Occipital lobe (tissue), 2 donors: ENCODE data around the gene UBASH3B. TPM values are rescaled to one million over a fixed set of nuclear protein-coding genes. Genes with fewer than 3 reads are reported as not detected.
"Not testable (repeated sequence)": the region's sequence is repeated elsewhere in the genome, so short reads cannot be mapped to it uniquely, and the experiment has no call there.

Source experiments
- DNase-seq: peaks from one replicate; lab custom pipeline; 2025; lab: John Stamatoyannopoulos, UW
- total RNA-seq: library from RNA; depleted of rRNA; stranded (reverse); fragments of >200 nt; gene quantifications from one replicate; pipeline ENCODE4 v1.2.3, GENCODE V29; 2014

Gene UBASH3B, protein sequence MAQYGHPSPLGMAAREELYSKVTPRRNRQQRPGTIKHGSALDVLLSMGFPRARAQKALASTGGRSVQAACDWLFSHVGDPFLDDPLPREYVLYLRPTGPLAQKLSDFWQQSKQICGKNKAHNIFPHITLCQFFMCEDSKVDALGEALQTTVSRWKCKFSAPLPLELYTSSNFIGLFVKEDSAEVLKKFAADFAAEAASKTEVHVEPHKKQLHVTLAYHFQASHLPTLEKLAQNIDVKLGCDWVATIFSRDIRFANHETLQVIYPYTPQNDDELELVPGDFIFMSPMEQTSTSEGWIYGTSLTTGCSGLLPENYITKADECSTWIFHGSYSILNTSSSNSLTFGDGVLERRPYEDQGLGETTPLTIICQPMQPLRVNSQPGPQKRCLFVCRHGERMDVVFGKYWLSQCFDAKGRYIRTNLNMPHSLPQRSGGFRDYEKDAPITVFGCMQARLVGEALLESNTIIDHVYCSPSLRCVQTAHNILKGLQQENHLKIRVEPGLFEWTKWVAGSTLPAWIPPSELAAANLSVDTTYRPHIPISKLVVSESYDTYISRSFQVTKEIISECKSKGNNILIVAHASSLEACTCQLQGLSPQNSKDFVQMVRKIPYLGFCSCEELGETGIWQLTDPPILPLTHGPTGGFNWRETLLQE
- total RNA-seq, result 23.4 TPM

- DNase-seq, result peak; percentile 78
Observed at GRCh38 chr11:122655527-122656072, at the start of gene UBASH3B. Gene UBASH3B (plus strand): TSS chr11:122655722. CDS start chr11:122656050, 328 bp downstream.

GRCh38 chr11:122607162-122607561, 48.4 kb upstream of the UBASH3B start:
- not testable (repeated sequence) for DNase-seq

DNA sequence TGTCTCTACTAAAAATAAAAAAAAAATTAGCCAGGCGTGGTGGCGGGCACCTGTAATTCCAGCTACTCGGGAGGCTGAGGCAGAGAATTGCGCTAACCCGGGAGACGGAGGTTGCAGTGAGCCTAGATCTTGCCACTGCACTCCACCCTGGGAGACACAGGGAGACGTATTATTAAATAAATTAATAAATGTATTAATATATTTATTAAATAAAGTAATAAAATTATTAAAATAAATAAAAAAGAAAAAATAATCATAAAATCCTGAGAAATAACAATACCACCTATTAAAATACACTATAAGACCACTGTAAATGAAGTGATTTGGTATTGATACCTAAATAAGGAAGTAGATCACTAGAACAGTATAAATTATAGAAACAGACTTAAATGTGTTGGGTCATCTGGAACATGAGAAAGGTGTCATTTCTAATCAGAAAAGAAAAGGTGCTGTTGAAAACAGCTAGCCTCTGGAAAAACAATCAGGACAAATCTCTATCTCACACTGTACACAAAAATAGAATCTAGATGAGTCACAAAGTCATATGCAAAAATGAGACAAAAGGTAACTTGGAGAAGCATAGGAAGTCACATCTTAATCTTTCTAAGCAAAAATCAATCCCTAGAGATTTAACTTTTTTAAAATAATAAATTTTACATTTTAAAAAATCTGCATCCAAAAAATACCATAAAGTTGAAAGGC, 43.2 kb upstream of the UBASH3B start:
- no peak for DNase-seq

GRCh38 chr11:122616718-122617117, 38.8 kb upstream of the UBASH3B start:
- DNase-seq, result no peak

DNA sequence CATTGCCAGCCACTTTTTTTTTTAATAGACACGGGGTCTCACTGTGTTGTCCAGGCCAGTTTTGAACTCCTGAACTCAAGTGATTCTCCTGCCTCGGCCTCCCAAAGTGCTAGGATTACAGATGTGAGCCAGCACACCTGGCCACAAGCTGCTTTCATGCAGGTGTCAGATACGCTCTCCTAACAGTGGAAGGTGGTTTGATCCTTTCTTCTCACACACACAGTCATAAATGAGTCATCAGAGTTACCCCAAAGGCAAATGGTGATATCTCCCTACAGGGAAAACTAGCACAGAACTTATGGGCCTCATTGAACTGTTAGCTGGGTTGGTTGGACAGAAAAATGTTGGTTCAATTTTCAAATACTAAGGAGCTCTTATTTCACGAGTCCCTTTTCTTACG, 38.2 kb upstream of the UBASH3B start:
- DNase-seq, result no peak

- DNase-seq, result no peak
Observed at GRCh38 chr11:122617926-122618325, 37.6 kb upstream of the UBASH3B start.

DNA sequence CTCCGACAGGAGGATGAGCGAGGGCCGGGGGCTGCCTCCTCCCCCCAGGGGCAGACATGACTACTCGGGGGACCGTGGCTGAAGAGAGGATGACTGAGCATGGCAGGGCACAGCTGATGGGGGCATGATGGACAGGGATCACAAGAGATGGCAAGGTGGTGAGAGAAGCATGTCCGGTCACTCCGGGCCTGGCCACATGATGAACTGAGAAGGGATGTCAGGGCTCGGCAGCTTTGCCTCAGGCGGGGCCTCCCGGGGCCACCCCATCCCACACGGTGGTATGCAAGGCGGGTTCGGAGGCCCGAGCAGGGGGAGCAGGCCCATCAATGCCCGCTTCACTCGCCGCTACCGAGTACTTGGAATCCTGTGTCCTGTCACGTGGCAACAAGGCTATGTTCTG, 36.6 kb upstream of the UBASH3B start:
- DNase-seq, result no peak

DNA sequence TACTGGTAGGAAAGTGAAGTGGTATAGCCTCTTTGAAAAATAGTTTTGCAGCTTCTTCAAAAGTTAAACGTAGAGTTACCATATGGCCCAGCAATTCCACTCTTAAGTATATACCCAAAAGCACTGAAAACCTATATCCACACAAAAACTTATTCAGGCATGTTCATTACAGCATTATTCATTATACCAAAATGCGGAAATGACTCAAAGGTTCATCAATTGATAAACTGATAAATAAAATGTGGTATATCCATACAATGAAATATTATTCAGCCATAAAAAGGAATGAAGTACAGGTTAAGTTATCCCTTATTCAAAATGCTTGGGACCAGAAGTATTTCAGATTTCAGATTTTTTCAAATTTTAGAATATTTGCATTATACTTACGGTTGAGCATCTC, 35.8 kb upstream of the UBASH3B start:
- no peak for DNase-seq

DNA sequence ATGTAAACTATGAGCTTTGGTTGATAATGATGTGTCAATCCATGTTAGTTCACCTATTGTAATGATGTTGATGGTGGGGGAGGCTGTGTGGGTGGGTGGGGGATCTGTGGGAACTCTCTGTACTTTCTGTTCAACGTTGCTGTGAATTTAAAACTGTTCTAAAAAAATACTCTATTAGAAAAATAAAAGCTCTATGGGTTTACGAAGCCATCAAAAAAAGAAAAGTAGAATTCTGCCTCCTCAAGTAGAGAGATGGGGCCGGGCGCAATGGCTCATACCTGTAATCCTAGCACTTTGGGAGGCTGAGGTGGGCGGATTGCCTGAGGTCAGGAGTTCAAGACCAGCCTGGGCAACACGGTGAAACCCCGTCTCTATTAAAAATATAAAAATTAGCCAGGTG, 30.0 kb upstream of the UBASH3B start:
- DNase-seq, result not testable (repeated sequence)

- no peak for DNase-seq
Observed at GRCh38 chr11:122625976-122626665, 29.4 kb upstream of the UBASH3B start.

DNA sequence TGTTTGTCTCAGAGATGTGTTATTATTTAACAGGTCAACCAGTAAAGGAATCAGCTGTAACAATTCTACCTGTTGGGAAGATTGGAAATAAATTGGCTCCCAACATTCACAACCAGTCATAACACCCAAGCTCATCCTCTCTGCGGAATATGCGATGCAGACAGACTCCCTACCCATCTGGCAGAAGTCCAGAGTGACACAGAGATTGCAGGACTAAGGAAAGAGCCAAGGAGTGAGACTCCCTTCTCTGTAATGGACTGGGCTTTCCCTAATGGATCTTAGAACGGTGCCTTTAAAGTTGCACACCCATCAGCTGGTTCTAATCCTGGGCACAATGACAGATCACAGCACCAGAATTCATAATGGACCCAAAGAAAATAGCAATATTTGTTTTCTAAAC, 27.8 kb upstream of the UBASH3B start:
- DNase-seq, result no peak

DNA sequence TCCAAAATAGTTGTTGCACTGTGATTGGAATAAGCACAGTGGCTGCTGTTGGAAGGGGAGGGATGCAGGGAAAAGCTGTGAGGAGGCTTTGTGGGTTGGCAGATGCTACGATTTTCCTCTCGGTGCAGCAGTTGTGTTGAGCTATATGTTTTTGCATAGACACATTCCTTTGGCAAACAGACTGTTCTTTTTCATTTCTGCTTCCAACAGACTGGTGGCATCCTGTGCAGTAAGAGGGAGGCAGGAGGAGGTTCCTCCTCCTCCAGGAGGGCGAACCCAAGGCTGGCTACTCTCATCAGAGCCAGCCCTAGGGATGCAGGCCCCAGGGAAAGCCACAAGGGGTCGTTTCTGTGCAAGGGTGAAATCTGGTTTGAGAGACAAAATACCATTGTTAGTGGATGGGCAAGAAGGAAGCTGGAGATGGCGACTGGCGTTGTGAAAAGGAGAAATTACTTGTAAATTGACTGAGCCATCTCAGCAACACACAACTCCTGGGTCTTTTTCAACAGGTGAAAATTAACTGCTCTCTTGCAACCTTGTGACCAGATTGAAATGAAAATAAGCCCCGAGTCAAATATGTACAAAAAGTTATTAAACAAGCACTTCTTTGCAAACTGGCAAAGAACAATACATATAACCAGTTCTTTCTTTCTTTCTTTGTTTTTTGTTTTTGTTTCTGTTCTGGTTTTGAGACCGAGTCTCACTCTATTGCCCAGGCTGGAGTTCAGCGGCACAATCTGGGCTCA, 26.5 kb upstream of the UBASH3B start:
- peak; percentile 83 for DNase-seq

- DNase-seq, result no peak
Observed at GRCh38 chr11:122632181-122632824, 23.2 kb upstream of the UBASH3B start.

DNA sequence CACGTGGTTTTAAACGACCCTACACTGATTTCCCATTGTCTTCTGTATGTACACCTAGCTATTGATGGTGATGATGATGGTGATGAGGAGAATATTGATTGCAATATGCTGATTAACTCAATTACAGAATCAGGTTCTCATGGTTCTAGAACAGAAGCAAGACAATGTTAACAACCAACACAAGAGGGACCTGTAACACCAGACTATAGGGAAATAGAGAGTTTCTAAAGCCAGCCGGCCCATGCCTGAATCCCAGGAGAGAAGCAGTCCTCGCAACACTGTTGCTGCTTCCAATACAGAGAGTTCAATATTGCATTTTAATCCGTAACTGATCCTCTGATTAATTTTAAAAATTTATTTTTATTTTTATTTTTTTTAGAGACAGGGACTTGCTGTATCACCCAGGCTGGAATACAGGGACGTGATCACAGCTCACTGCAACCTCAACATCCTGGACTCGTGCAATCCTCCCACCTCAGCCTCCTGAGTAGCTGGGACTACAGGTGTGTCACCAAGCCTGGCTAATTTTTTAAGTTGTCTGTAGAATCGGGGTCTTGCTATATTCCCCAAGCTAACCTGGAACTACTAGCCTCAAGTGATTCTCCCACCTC, 22.2 kb upstream of the UBASH3B start:
- DNase-seq, result no peak

- DNase-seq, result no peak
Observed at GRCh38 chr11:122634501-122634900, 21.0 kb upstream of the UBASH3B start.

DNA sequence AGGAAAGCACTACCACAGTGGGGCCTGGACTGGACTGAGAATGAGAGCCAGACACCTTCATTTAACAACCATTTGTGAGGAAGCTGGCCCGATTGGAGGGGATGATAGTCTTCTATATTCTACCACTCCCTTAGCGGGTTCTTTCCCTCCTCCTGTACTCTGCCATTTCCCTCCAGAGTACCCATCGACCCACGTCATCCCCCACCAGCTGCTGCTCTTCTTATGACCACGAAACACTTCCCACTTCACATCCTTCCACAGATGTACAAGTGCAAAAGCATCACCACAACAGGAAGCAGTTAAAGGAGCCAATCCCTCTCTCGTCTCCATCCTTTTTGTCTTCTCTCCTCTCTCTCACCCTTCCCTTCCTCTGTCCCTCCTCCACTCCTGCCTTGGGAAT, 18.0 kb upstream of the UBASH3B start:
- DNase-seq, result no peak

- DNase-seq, result no peak
Observed at GRCh38 chr11:122642472-122642922, 13.0 kb upstream of the UBASH3B start.

GRCh38 chr11:122642971-122643370, 12.6 kb upstream of the UBASH3B start:
- no peak for DNase-seq

DNA sequence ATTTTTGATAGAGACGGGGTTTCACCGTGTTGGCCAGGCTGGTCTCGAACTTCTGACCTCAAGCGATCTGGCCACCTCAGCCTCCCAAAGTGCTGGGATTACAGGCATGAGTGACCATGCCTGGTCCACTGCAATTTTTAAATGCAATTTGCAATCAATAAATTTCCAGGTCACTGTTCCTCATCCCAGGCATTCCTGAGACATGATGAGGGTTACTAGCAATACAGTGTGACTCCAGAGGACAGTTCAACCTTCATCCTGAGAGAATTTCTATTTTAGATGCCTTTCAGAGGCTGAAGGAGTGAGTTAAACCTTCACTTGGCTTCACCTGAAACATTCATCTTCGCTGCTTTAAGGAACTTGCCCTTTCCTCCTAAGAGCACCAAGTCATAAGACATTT, 9.7 kb upstream of the UBASH3B start:
- no peak for DNase-seq
